ENCODE results near the gene CELSR1.

DNA sequence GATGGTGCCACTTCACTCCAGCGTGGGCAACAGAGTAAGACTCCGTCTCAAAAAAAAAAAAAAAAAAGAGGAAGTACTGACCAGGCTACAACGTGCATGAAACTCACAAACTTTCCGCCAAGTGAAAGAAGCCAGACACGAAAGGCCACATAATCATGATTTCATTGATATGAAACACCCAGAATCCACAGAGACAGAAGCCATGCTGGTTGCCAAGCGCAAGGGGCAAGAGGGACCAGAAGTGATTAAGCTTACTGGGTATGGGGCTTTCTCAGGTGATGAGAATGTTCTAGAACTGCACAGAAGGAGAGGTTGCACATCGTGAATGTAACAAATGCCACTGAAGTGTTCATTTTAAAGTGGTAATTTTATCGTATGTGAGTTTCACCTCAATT, 60.9 kb downstream of the CELSR1 start:
- TF ChIP-seq CTCF (conservative IDR thresholded peaks at IDR 0.05; ENCODE audit: low read depth, low read length): no peak
- no peak for TF ChIP-seq EZH2 (IDR thresholded peaks at IDR 0.05; ENCODE audit: low read length, unreplicated experiment)

All from PC-3 (cell line).